Mesodermal cell (in vitro differentiated cells): ENCODE results near the gene CASKIN1.

ENCODE experiments used
- H3K27ac ChIP-seq: 2 replicates; pipeline ENCODE4 v1.7.0; 2013; ENCODE audit warnings: mild to moderate bottlenecking, low read depth, low read length, moderate library complexity; ENCODE audit not compliant: severe bottlenecking
- H3K36me3 ChIP-seq: 2 replicates; pipeline ENCODE4 v1.7.1; 2013; ENCODE audit warnings: mild to moderate bottlenecking, low read length, moderate library complexity; ENCODE audit not compliant: control insufficient read depth, insufficient read depth
- H3K4me1 ChIP-seq: one replicate; pipeline ENCODE4 v1.7.1; 2013; ENCODE audit warnings: mild to moderate bottlenecking, low read length; ENCODE audit not compliant: insufficient read depth, control insufficient read depth, poor library complexity, severe bottlenecking
- H3K4me3 ChIP-seq: 2 replicates; pipeline ENCODE4 v1.7.0; 2013; ENCODE audit warnings: low read length, control low read depth, mild to moderate bottlenecking; ENCODE audit not compliant: insufficient read depth, poor library complexity, severe bottlenecking; ENCODE audit errors: extremely low read depth
- H3K9me3 ChIP-seq: 2 replicates; pipeline ENCODE4 v1.7.1; 2013; ENCODE audit warnings: mild to moderate bottlenecking, low read length, moderate library complexity; ENCODE audit not compliant: control insufficient read depth
- WGBS, 2 experiments: methylation state at CpG; one replicate each; pipeline ENCODE4 v1.1.5; 2013; ENCODE audit warnings: missing lambda C conversion rate in 2 of 2; ENCODE audit not compliant: insufficient coverage in 2 of 2; 5-methylcytosine and 5-hydroxymethylcytosine counted together

CASKIN1 gene

GRCh38 chr16:2173916-2174315 lies 22.5 kb downstream of the CASKIN1 start:
- Histone ChIP-seq H3K9me3 (no peaks in the 10 kb centered on the region), H3K27ac (no peak overlapping the region), H3K4me1 (no peaks in the 10 kb centered on the region), H3K36me3 (peaks cover 68% of the 10 kb centered on the region), H3K4me3 (no peak overlapping the region)
- 89 to 90% methylated on average over 3 of the region's 4 CpGs for WGBS, 2 experiments

DNA sequence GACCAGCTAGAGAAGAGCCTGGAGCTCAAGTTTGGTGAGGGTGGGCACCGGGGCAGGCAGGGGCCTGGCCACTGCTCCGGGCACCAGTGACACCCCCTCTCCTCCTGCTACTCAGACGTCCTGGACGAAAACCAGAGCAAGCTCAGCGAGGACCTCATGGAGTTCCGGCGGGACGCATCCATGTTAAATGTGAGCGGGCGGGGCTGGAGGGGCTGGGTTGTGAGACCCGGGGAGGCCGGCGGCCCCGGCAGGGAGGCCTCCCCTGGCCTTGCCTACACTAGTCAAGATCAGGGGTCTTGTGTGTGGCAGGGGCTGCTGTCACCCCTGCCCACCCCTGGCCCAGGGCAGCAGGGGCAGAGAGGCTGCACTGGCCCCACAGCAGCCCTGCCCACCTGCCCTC lies 23.0 kb downstream of the CASKIN1 start:
- Histone ChIP-seq H3K4me3 (no peak overlapping the region), H3K27ac (no peak overlapping the region), H3K36me3 (peaks cover 68% of the 10 kb centered on the region), H3K9me3 (no peaks in the 10 kb centered on the region), H3K4me1 (no peaks in the 10 kb centered on the region)
- WGBS, 2 experiments = 96 to 97% methylated on average over 10 to 12 of the region's 14 CpGs

GRCh38 chr16:2172688-2173335 lies 23.6 kb downstream of the CASKIN1 start:
- no peak overlapping the region for H3K27ac ChIP-seq
- WGBS, 2 experiments = 98% methylated on average over 24 to 28 of the region's 29 CpGs
- peaks cover 68% of the 10 kb centered on the region for H3K36me3 ChIP-seq
- H3K4me3 ChIP-seq = no peak overlapping the region
- no peaks in the 10 kb centered on the region for H3K4me1 ChIP-seq
- no peaks in the 10 kb centered on the region for H3K9me3 ChIP-seq

DNA sequence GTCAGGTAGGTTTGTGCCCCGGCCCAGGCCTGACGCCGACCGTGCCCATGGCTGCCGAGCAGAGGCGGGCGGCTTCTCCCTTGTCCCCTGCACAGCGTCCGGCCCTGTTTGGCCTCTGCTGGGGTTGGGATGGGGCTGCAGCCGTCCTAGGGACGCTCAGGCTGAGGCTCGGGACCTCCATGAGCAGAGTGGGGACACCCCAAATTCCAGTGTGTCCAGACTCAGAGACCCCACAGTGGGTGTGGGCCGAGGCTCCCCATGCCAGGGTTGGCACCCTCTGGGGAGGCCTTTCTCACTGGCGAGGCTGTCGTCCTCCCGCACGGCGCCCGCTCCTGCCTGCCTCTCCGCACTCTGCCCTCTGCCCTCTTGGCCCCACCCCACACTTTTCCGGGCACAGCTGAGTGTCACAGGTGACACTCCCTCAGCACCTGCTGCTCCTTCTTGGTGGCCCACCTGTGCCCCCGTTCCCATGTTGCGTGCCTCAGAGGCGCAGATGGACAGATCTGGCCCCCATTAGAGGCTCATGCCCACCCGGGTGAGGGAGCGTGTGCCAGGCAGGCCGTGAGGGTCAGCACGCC lies 24.7 kb downstream of the CASKIN1 start:
- H3K4me1 ChIP-seq = no peaks in the 10 kb centered on the region
- no peaks in the 10 kb centered on the region for H3K9me3 ChIP-seq
- H3K27ac ChIP-seq = no peak overlapping the region
- no peak overlapping the region for H3K4me3 ChIP-seq
- 95 to 98% methylated on average over 25 to 27 of the region's 28 CpGs for WGBS, 2 experiments
- peaks cover 68% of the 10 kb centered on the region for H3K36me3 ChIP-seq

DNA sequence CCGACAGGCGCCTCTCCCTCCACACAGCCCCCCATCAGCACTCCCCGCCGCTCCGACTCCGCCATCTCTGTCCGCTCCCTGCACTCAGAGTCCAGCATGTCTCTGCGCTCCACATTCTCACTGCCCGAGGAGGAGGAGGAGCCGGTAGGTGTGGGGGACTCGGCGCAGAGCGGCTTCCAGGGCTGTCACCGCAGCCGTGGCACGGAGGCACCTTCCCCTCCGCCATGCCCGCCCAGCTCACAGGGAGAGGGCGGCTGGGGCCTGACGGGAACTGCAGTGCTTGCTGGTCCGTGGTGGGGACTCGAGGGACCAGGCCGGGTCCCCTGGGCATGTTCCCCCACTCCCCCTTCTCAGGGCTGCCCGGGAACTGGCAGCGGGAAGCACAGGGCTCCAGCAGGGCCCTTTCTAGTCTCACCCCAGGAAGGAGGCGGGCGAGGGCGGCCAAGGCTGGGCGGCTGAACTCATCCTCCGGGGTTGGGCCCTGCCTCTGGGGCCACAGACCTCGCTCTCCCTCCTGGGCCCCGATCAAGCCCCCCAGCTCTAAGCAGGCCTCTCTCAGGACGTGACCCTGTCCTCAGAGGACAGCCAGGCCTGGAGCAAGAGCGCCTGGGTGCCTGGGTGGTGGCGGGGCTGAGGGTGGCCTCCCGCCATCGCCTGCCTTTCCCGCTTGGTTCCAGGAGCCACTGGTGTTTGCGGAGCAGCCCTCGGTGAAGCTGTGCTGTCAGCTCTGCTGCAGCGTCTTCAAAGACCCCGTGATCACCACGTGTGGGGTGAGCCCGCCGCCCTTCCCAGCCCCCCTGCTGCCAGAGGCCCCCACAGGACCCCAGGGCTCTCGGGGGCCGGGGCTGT lies 25.6 kb downstream of the CASKIN1 start:
- H3K27ac ChIP-seq = no peak overlapping the region
- 97 to 98% methylated on average over 32 to 44 of the region's 47 CpGs for WGBS, 2 experiments
- H3K4me1 ChIP-seq = no peaks in the 10 kb centered on the region
- no peaks in the 10 kb centered on the region for H3K9me3 ChIP-seq
- H3K36me3 ChIP-seq = peaks cover 72% of the 10 kb centered on the region
- H3K4me3 ChIP-seq = no peak overlapping the region

DNA sequence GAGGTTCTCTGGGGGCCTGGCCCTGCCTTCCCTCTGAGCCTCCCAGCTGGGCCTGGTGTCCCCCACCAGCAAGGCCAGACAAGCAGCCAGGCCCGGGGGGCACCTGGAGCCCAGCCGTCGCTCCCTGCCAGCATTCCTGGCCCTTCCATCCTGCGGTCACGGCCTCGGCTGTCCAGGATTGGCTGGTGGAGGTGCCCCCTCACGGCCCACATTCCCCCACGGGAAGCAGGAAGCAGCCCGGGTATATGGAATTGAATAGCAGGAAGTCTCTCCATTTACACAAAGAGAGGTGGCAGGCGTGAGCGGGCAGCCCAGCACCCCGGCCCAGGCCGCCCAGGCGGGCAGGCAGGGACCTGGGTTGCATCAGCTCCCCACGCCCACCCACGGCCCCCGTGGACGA lies 26.3 kb downstream of the CASKIN1 start:
- peaks cover 68% of the 10 kb centered on the region for H3K36me3 ChIP-seq
- H3K4me3 ChIP-seq = no peak overlapping the region
- no peaks in the 10 kb centered on the region for H3K9me3 ChIP-seq
- H3K27ac ChIP-seq = no peak overlapping the region
- H3K4me1 ChIP-seq = no peaks in the 10 kb centered on the region
- 96 to 97% methylated on average over 18 of the region's 18 CpGs for WGBS, 2 experiments

- 97% methylated on average over 15 to 16 of the region's 18 CpGs for WGBS, 2 experiments
- Histone ChIP-seq H3K27ac (no peak overlapping the region), H3K36me3 (peaks cover 52% of the 10 kb centered on the region), H3K4me3 (no peak overlapping the region), H3K9me3 (no peaks in the 10 kb centered on the region), H3K4me1 (no peaks in the 10 kb centered on the region)
Observed at GRCh38 chr16:2167068-2167638, 29.3 kb downstream of the CASKIN1 start.

DNA sequence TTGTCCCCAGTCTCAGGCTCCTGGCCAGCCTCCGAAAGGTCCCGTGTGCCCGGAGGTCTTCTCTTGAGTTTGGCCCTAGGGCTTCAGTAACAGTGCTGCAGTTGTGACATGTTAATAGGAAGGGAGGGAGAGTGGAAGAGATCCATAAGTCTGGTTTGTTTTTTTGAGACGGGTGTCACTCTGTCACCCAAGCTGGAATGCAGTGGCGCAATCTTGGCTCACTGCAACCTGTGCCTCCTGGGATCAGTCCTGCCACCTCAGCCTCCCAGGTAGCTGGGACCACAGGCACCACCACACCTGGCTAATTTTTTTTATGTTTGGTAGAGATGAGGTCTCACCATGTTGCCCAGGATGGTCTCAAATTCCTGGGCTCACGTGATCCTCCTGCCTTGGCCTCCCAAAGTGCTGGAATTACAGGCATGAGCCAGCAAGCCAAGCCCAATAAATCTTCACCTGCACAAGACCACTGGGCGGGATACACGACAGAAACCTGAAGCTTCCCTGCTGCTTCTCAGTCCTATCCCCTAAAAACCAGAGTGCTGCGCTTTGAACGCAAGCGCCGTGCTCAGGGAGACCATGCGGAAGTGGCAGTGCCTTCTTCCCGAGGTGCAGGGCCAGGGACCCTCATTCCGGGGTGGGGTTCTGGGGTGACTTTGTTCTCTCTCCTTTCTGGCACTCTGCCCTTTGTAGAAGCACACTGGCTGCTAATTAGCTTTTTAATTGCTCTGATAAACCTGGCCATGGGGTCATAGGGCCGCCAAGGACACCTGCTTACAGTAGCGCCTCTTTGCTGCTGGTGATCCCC lies 29.9 kb downstream of the CASKIN1 start:
- Histone ChIP-seq H3K4me3 (no peak overlapping the region), H3K9me3 (no peaks in the 10 kb centered on the region), H3K27ac (no peak overlapping the region), H3K4me1 (no peaks in the 10 kb centered on the region), H3K36me3 (peaks cover 45% of the 10 kb centered on the region)
- WGBS, 2 experiments = 97 to 99% methylated on average over 12 to 16 of the region's 17 CpGs

DNA sequence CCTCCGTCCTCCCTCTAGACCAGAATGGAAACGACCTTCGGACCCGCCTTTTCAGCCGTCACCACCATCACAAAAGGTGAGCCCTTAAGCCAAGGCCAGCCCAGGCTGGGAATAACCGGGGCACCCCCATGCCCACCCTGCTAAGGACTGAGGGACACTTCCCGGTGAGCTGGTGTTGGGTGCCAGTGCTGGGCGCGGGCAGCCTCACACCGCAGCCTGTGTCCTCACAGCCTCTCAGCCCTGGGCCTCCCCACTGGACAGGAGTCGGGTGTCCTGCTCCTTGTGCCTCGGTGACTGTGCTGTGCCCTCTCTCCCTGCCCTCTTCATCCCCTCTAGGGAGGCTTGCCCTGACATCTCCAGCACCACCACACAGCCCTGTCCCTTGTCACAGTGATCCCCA lies 30.5 kb downstream of the CASKIN1 start:
- no peak overlapping the region for H3K27ac ChIP-seq
- peaks cover 40% of the 10 kb centered on the region for H3K36me3 ChIP-seq
- no peaks in the 10 kb centered on the region for H3K4me1 ChIP-seq
- no peak overlapping the region for H3K4me3 ChIP-seq
- WGBS, 2 experiments = 96 to 97% methylated on average over 12 of the region's 12 CpGs
- H3K9me3 ChIP-seq = no peaks in the 10 kb centered on the region

DNA sequence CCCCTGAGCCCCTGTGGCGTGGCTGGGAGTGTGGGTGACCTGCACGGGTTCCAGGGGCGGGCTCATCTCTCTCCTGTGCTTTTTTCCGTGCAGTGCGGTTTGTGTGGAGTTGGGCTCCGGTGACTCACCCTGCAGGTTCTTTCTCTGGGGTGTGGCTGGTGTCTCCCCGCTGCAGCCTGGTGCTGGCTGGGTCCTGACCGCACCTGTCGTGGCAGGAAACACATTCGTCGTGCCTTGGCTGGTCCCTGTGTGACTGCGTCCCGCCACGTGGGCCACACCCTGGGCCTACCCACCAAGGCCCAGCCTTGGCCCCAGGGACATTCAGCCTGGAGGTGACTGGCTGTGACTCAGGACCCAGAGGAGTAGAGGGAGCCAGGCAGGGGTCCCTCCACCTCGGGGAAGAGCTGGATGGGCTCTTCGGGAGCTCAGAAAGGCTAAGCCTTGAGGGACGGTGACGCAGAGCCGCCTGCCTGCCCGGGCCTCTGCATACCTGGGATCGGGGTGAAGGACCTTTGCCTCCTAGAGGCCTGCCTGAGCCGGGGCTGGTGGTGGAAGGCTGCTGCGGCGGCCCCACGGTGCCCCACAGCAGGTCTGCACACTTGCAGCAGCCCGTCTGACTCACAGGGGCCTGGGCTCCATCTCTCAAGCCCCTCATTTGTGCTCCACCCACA lies 33.1 kb downstream of the CASKIN1 start:
- H3K4me1 ChIP-seq = peaks cover 14% of the 10 kb centered on the region
- WGBS, 2 experiments = 98% methylated on average over 23 of the region's 26 CpGs
- H3K27ac ChIP-seq = no peak overlapping the region
- no peaks in the 10 kb centered on the region for H3K9me3 ChIP-seq
- H3K4me3 ChIP-seq = no peak overlapping the region
- H3K36me3 ChIP-seq = peaks cover 33% of the 10 kb centered on the region
